Nephron progenitor cell (in vitro differentiated cells): ENCODE results near the gene GGTLC2.
"Not testable (repeated sequence)": the region's sequence is repeated elsewhere in the genome, so short reads cannot be mapped to it uniquely, and the experiment has no call there.

ENCODE experiments used
- DNase-seq: peaks from one replicate; pipeline ENCODE4 v3.0.0; 2021
- H3K27ac Mint-ChIP-seq: 2 replicates; pipeline ENCODE4 v1.8.0; 2021; ENCODE audit warnings: mild to moderate bottlenecking, moderate library complexity, mixed read lengths
- H3K27me3 Mint-ChIP-seq: 2 replicates; pipeline ENCODE4 v1.8.0; 2021; ENCODE audit warnings: mild to moderate bottlenecking, low read depth, mixed read lengths; ENCODE audit not compliant: poor library complexity
- H3K36me3 Mint-ChIP-seq: 2 replicates; pipeline ENCODE4 v1.8.0; 2021; ENCODE audit warnings: low read depth, mixed read lengths
- H3K4me1 Mint-ChIP-seq: 2 replicates; pipeline ENCODE4 v1.8.0; 2021; ENCODE audit warnings: mixed read lengths
- H3K4me3 Mint-ChIP-seq: 2 replicates; pipeline ENCODE4 v1.8.0; 2021; ENCODE audit warnings: mild to moderate bottlenecking, moderate library complexity, mixed read lengths
- H3K9me3 Mint-ChIP-seq: 2 replicates; pipeline ENCODE4 v1.8.0; 2021; ENCODE audit warnings: mild to moderate bottlenecking, moderate library complexity, mixed read lengths
- TF ChIP-seq, protein P1 (sequence below): fragments of 200-600 bp; sonication (generic); IDR thresholded peaks from 2 replicates; pipeline ENCODE4 v1.5.0; 2021; ENCODE audit warnings: antibody characterized with exemption

The GGTLC2 gene

GRCh38 chr22:22682196-22682595 lies 37.8 kb downstream of the GGTLC2 start:
- H3K27me3 Mint-ChIP-seq = peaks cover 51% of the 10 kb centered on the region
- H3K27ac Mint-ChIP-seq = no peak overlapping the region
- H3K4me1 Mint-ChIP-seq = peaks cover 20% of the 10 kb centered on the region
- TF ChIP-seq, protein P1, sequence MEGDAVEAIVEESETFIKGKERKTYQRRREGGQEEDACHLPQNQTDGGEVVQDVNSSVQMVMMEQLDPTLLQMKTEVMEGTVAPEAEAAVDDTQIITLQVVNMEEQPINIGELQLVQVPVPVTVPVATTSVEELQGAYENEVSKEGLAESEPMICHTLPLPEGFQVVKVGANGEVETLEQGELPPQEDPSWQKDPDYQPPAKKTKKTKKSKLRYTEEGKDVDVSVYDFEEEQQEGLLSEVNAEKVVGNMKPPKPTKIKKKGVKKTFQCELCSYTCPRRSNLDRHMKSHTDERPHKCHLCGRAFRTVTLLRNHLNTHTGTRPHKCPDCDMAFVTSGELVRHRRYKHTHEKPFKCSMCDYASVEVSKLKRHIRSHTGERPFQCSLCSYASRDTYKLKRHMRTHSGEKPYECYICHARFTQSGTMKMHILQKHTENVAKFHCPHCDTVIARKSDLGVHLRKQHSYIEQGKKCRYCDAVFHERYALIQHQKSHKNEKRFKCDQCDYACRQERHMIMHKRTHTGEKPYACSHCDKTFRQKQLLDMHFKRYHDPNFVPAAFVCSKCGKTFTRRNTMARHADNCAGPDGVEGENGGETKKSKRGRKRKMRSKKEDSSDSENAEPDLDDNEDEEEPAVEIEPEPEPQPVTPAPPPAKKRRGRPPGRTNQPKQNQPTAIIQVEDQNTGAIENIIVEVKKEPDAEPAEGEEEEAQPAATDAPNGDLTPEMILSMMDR = no peak
- DNase-seq = no peak
- H3K36me3 Mint-ChIP-seq = no peaks in the 10 kb centered on the region
- H3K4me3 Mint-ChIP-seq = no peak overlapping the region
- H3K9me3 Mint-ChIP-seq = no peaks in the 10 kb centered on the region

GRCh38 chr22:22682807-22683667 lies 38.6 kb downstream of the GGTLC2 start:
- Mint-ChIP-seq H3K4me3 (no peak overlapping the region), H3K36me3 (no peaks in the 10 kb centered on the region), H3K9me3 (no peaks in the 10 kb centered on the region), H3K4me1 (peaks cover 20% of the 10 kb centered on the region), H3K27me3 (peaks cover 43% of the 10 kb centered on the region), H3K27ac (no peak overlapping the region)
- DNase-seq = no peak
- TF ChIP-seq, protein P1 = no peak

GRCh38 chr22:22683668-22684361 lies 39.4 kb downstream of the GGTLC2 start:
- DNase-seq = no peak
- Mint-ChIP-seq H3K27me3 (peaks cover 37% of the 10 kb centered on the region), H3K36me3 (no peaks in the 10 kb centered on the region), H3K4me3 (no peak overlapping the region), H3K4me1 (peaks cover 20% of the 10 kb centered on the region), H3K9me3 (no peaks in the 10 kb centered on the region), H3K27ac (no peak overlapping the region)
- TF ChIP-seq, protein P1 = no peak

DNA sequence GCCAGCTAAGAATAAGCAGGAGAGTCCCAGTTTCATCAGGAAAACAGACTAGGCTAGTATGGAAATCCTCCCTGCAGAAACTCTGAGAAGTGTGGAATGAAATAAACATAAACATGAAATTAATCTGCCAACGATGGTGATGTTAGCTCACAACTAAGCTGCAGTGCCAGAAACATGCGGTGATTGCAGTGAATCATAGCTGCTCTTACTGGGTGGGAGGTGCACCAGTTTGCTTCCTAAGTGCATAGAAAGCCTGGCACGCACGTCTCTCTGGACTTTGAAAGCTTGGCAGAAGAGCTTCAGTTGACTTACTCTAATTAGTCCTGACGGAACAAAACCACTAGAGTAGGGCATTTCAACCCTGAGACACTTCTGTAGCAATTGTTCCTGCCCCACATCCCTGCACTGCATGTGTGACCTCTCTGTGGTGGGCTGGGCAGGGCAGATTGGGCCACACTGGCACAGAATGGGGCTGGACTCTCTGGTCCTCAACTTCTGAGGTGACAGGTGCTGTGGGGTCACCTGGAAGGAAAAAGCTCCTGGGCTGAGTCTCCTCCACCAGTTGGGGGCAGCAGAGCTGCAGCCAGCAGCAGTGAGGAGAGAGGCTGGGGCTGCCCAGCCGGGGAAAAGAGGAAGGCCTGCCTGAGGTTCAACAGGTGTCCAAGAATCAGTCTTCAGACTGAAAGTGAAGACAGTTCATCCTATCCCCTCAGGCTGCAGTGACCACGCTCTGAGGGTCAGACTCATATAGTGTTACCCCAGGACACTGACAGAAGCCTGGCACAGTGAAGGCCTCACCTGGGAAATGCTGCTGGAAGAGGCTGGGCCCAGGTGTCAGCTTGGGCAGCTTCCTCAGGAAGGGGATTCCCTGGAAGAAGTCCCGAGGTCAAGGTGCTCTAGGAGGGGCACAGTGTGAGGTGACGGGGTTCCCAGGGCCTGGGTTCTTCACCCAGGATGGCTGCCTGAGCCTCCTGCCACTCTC lies 40.5 kb downstream of the GGTLC2 start:
- Mint-ChIP-seq H3K4me1 (peaks cover 20% of the 10 kb centered on the region), H3K27ac (no peak overlapping the region), H3K27me3 (peaks cover 28% of the 10 kb centered on the region), H3K36me3 (no peaks in the 10 kb centered on the region), H3K4me3 (no peak overlapping the region), H3K9me3 (no peaks in the 10 kb centered on the region)
- TF ChIP-seq, protein P1 = peak; percentile 35
- peak; percentile 35 for DNase-seq

- Mint-ChIP-seq H3K36me3 (no peaks in the 10 kb centered on the region), H3K27me3 (peaks cover 23% of the 10 kb centered on the region), H3K4me3 (no peak overlapping the region), H3K27ac (no peak overlapping the region), H3K4me1 (peaks cover 18% of the 10 kb centered on the region), H3K9me3 (no peaks in the 10 kb centered on the region)
- TF ChIP-seq, protein P1 = no peak
- DNase-seq = no peak
Measured at GRCh38 chr22:22685586-22685985, 41.2 kb downstream of the GGTLC2 start.

- H3K27me3 Mint-ChIP-seq = peaks cover 31% of the 10 kb centered on the region
- not testable (repeated sequence) for DNase-seq, H3K9me3 Mint-ChIP-seq, H3K27ac Mint-ChIP-seq, H3K4me3 Mint-ChIP-seq, H3K36me3 Mint-ChIP-seq, H3K4me1 Mint-ChIP-seq
Measured at GRCh38 chr22:22686202-22687115, 42.0 kb downstream of the GGTLC2 start.
